Caco-2 (cell line): ENCODE data around the gene AGGF1. TPM values are rescaled to one million over a fixed set of nuclear protein-coding genes. Genes with fewer than 3 reads are reported as not detected.

Experiments
- BruUV-seq: library from RNA; stranded (reverse); fragments of 400-500 nt; replicated peaks from 2 replicates; lab custom pipeline; 2021; lab: Mats Ljungman, UMichigan
- CTCF ChIA-PET: fragments of 300-600 bp; sonication (Branson Sonifier 250); formaldehyde crosslinking; loops from one replicate; lab custom pipeline; 2022; ENCODE audit warnings: antibody characterized with exemption; lab: Charles Lee
- POLR2A ChIA-PET: fragments of 300-600 bp; sonication (Branson Sonifier 250); formaldehyde crosslinking; loops from one replicate; lab custom pipeline; 2022; ENCODE audit warnings: antibody characterized with exemption; lab: Charles Lee
- DNase-seq, 2 experiments: peaks; one replicate each; pipeline versions ENCODE4 v3.0.0 to v3.0.0-alpha.2; 2020 to 2022
- H3K27me3 ChIP-seq: replicated peaks from 2 replicates; pipeline ENCODE4 v1.6.0; 2011; ENCODE audit warnings: low read length; ENCODE audit not compliant: control insufficient read depth, insufficient read depth
- H3K36me3 ChIP-seq: 2 replicates; pipeline ENCODE4 v1.5.1; 2011; ENCODE audit warnings: low read length; ENCODE audit not compliant: control insufficient read depth, insufficient read depth
- H3K4me1 ChIP-seq: fragments of 250-450 bp; sonication (Bioruptor Pico); 2 replicates; pipeline ENCODE4 v1.5.1; 2020; ENCODE audit warnings: mild to moderate bottlenecking
- H3K4me3 ChIP-seq: 2 replicates; pipeline ENCODE4 v1.5.1; 2011; ENCODE audit warnings: low read depth, mild to moderate bottlenecking, control low read depth, low read length
- H3K9me3 ChIP-seq: fragments of 250-450 bp; sonication (Bioruptor Pico); 2 replicates; pipeline ENCODE4 v1.5.1; 2020; ENCODE audit warnings: mild to moderate bottlenecking, moderate library complexity
- H3K27ac Mint-ChIP-seq: one replicate; pipeline ENCODE4 v1.8.0; 2022; ENCODE audit warnings: mixed read lengths; ENCODE audit not compliant: unreplicated experiment
- H3K27me3 Mint-ChIP-seq: one replicate; pipeline ENCODE4 v1.8.0; 2022; ENCODE audit warnings: mixed read lengths; ENCODE audit not compliant: insufficient read depth, unreplicated experiment
- H3K36me3 Mint-ChIP-seq: one replicate; pipeline ENCODE4 v1.8.0; 2022; ENCODE audit warnings: mild to moderate bottlenecking, mixed read lengths; ENCODE audit not compliant: insufficient read depth, unreplicated experiment
- H3K4me1 Mint-ChIP-seq: one replicate; pipeline ENCODE4 v1.8.0; 2022; ENCODE audit warnings: low read depth, mixed read lengths; ENCODE audit not compliant: unreplicated experiment
- H3K4me3 Mint-ChIP-seq: one replicate; pipeline ENCODE4 v1.8.0; 2022; ENCODE audit warnings: mild to moderate bottlenecking, moderate library complexity, mixed read lengths; ENCODE audit not compliant: unreplicated experiment
- H3K9me3 Mint-ChIP-seq: one replicate; pipeline ENCODE4 v1.8.0; 2022; ENCODE audit warnings: mixed read lengths; ENCODE audit not compliant: unreplicated experiment
- CTCF ChIP-seq, 2 experiments: fragments of 200-600 bp in 1 of 2; IDR thresholded peaks; 1 replicate in 1 of 2; 2 replicates in 1 of 2; pipeline versions ENCODE4 v1.5.1 to v1.8.0; 2011 to 2022; ENCODE audit warnings: antibody characterized with exemption in 1 of 2, control low read depth in 1 of 2, inconsistent platforms in 1 of 2, low read depth in 1 of 2, low read length in 1 of 2, mild to moderate bottlenecking in 1 of 2, moderate library complexity in 1 of 2; ENCODE audit not compliant: insufficient read depth in 1 of 2, severe bottlenecking in 1 of 2, unreplicated experiment in 1 of 2
- intact Hi-C: fragments of 100-400 bp; cut with micrococcal nuclease; formaldehyde crosslinking; loops from one replicate; pipeline ENCODE4 v1.10.0; 2022; ENCODE audit not compliant: unreplicated experiment
- total RNA-seq: library from RNA; stranded (reverse); gene quantifications from 2 replicates; pipeline ENCODE4 v1.2.3, GENCODE V29; 2022

The AGGF1 gene
- total RNA-seq, 1 experiment from 2014 or later = 20.2 TPM

- DNase-seq = no peak
- H3K27me3 ChIP-seq = no peaks in the 10 kb centered on the region
- BruUV-seq = no TSS peak
- no peak for TF ChIP-seq CTCF (IDR thresholded peaks at IDR 0.05; ENCODE audit: insufficient read depth in 1 of 2, low read depth in 1 of 2, low read length in 1 of 2, severe bottlenecking in 1 of 2, unreplicated experiment in 1 of 2)
- intact Hi-C loops = no loop called here
- no peaks in the 10 kb centered on the region for H3K9me3 ChIP-seq
- no peaks in the 10 kb centered on the region; the same call in 1 of the 2 replicates for H3K36me3 ChIP-seq
- ChIA-PET CTCF (no interaction called here), POLR2A (no interaction called here)
- no peaks in the 10 kb centered on the region for H3K4me1 ChIP-seq
- no peak overlapping the region for H3K4me3 ChIP-seq
- Mint-ChIP-seq H3K9me3 (no peaks in the 10 kb centered on the region), H3K4me1 (no peaks in the 10 kb centered on the region), H3K27ac (no peak overlapping the region), H3K4me3 (no peak overlapping the region), H3K27me3 (no peaks in the 10 kb centered on the region), H3K36me3 (peaks cover 40% of the 10 kb centered on the region)
Measured at GRCh38 chr5:77046416-77047073, 16.3 kb downstream of the AGGF1 start.

- ChIA-PET POLR2A (interaction anchor here (0.6 kb wide), 1 partner anchor 22 kb away, joined by 3 read pairs; no protein-coding TSS in a partner anchor), CTCF (no interaction called here)
- H3K4me3 Mint-ChIP-seq = no peak overlapping the region
- no peak overlapping the region for H3K27ac Mint-ChIP-seq
- Histone ChIP-seq H3K9me3 (peaks cover 7% of the 10 kb centered on the region; the same call in 1 of the 2 replicates), H3K27me3 (no peaks in the 10 kb centered on the region), H3K4me1 (no peaks in the 10 kb centered on the region; the same call in 1 of the 2 replicates), H3K4me3 (no peak overlapping the region), H3K36me3 (peaks cover 2% of the 10 kb centered on the region)
- peak in 1 of 2 experiments; percentile 27 for TF ChIP-seq CTCF (IDR thresholded peaks at IDR 0.05; ENCODE audit: insufficient read depth in 1 of 2, low read depth in 1 of 2, low read length in 1 of 2, severe bottlenecking in 1 of 2, unreplicated experiment in 1 of 2)
- DNase-seq = no peak
- H3K27me3 Mint-ChIP-seq = no peaks in the 10 kb centered on the region
- peaks cover 36% of the 10 kb centered on the region for H3K36me3 Mint-ChIP-seq
- BruUV-seq = no TSS peak
- H3K4me1 Mint-ChIP-seq = no peaks in the 10 kb centered on the region
- H3K9me3 Mint-ChIP-seq = peaks cover 12% of the 10 kb centered on the region
- intact Hi-C loops = no loop called here
Measured at GRCh38 chr5:77064040-77064439, 33.8 kb downstream of the AGGF1 start.

GRCh38 chr5:77065256-77065655 lies 35.1 kb downstream of the AGGF1 start:
- Mint-ChIP-seq H3K36me3 (peaks cover 26% of the 10 kb centered on the region), H3K27me3 (no peaks in the 10 kb centered on the region)

More at GRCh38 chr5:77065256-77065655, 35.1 kb downstream of the AGGF1 start:
- no peaks in the 10 kb centered on the region; the same call in 1 of the 2 replicates for H3K4me1 ChIP-seq
- no peaks in the 10 kb centered on the region for H3K4me1 Mint-ChIP-seq
- no TSS peak for BruUV-seq
- POLR2A ChIA-PET = no interaction called here
- intact Hi-C loops = no loop called here
- no peak overlapping the region for H3K4me3 Mint-ChIP-seq
- H3K36me3 ChIP-seq = peaks cover 2% of the 10 kb centered on the region
- H3K9me3 ChIP-seq = peaks cover 7% of the 10 kb centered on the region; the same call in 1 of the 2 replicates
- peaks cover 21% of the 10 kb centered on the region for H3K9me3 Mint-ChIP-seq
- H3K27ac Mint-ChIP-seq = no peak overlapping the region
- TF ChIP-seq CTCF (IDR thresholded peaks at IDR 0.05; ENCODE audit: insufficient read depth in 1 of 2, low read depth in 1 of 2, low read length in 1 of 2, severe bottlenecking in 1 of 2, unreplicated experiment in 1 of 2) = no peak
- CTCF ChIA-PET = no interaction called here
- DNase-seq = no peak
- H3K27me3 ChIP-seq = no peaks in the 10 kb centered on the region
- H3K4me3 ChIP-seq = no peak overlapping the region
